MM.1S (cell line): ENCODE measurements around the gene RASGEF1C.

Experiments
- CTCF ChIP-seq: fragments of 300-600 bp; sonication (generic); IDR thresholded peaks from 2 replicates; pipeline ENCODE4 v1.5.1; 2016; ENCODE audit warnings: antibody characterized with exemption, low read length, mixed read lengths
- EZH2 ChIP-seq: fragments of 300-600 bp; sonication (generic); optimal IDR thresholded peaks from 2 replicates; pipeline ENCODE3; 2017; ENCODE audit warnings: low read depth, mild to moderate bottlenecking, antibody characterized with exemption, low read length, mixed read lengths
- EZH2phosphoT487 ChIP-seq: fragments of 300-600 bp; sonication (generic); IDR thresholded peaks from 2 replicates; pipeline ENCODE4 v1.6.1; 2018; ENCODE audit warnings: antibody characterized with exemption, low read length

GRCh38 chr5:180102636-180103035 lies 106.4 kb downstream of the RASGEF1C start:
- no peak for TF ChIP-seq CTCF
- no peak for TF ChIP-seq EZH2
- no peak for TF ChIP-seq EZH2phosphoT487
